ENCODE measurements around the gene TAOK3. TPM values are rescaled to one million over a fixed set of nuclear protein-coding genes. Genes with fewer than 3 reads are reported as not detected.
"Not testable (repeated sequence)": the region's sequence is repeated elsewhere in the genome, so short reads cannot be mapped to it uniquely, and the experiment has no call there.

TAOK3 gene
- total RNA-seq, 1 experiment from 2014 or later = 3.5 TPM

DNA sequence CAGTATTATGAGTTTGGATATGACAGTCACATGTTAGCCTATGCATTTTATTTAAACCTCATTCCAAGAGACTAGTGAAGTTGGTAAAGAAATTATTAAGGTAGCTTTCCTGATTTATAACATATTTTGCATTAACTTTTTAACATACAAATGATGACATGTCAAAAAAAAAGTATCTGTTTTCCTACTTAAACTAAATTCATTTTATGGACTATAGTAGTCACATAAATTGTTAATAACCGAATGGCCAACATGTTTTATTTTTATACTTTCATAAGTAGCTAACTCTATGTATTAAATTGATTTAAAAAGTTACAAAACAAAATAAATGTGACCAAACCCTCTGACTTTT, 14.7 kb downstream of the TAOK3 start:
- Histone ChIP-seq H3K4me3 (ENCODE audit: insufficient read depth, low read depth, low read length) (no peak overlapping the region), H3K36me3 (replicated peaks; ENCODE audit: control insufficient read depth, insufficient read depth, low read length) (no peaks in the 10 kb centered on the region), H3K27me3 (ENCODE audit: control insufficient read depth, insufficient read depth, low read length) (no peaks in the 10 kb centered on the region)
- no peak for DNase-seq

DNA sequence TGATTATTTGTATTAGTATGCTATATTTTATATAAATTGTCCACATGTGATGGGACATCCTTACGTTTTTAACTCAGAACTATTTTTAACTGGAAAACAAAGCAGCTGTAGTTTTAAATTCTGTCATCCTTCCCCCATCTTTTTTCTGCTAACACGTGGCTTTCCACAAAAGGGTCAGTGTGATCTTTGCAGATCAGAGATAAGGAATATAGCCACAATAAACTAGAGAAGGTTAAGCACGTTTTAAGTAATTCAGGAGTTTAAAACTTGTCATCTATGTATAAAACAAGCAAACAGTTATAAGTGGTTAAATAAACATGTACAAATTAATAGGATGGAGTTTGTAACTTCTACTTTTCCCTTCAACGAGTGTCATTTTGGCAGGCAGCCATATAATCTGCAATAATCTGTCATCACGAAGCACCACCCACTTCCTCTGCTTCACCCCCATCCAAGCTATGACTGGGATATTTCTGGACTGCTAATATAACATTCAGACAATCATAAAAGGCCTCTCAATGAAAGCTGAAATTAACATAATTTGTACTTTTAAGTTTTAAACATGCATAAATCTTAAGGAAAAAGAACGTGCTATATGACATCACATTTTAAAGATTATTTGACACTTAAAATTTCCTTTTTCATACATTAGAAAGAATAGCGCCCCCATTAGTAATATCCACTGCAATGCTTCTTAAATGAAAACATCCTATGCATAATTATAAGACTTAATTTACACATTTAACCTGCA, 15.3 kb downstream of the TAOK3 start:
- Histone ChIP-seq H3K4me3 (ENCODE audit: insufficient read depth, low read depth, low read length) (no peak overlapping the region), H3K27me3 (ENCODE audit: control insufficient read depth, insufficient read depth, low read length) (no peaks in the 10 kb centered on the region), H3K36me3 (replicated peaks; ENCODE audit: control insufficient read depth, insufficient read depth, low read length) (no peaks in the 10 kb centered on the region)
- no peak for DNase-seq

DNA sequence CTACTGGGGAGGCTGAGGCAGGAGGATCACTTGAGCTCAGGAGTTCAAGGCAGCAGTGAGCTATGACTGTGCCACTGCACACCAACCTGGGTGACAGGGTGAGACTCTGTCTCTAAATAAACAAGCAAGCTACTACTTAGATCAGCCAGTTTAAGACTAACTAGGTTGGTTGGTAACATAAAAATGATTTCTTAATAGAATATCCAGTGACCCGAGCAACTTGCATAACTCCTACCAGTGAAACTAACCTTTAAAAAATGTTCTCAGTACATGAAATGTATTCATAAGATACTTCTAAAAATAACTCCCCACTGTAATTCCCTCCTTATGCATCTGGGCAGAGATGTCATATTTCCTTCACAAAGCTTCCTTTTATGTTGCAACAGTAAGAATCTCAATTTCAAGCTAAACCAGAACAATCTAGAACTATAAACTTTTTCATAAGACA, 15.9 kb downstream of the TAOK3 start:
- H3K27me3 ChIP-seq (ENCODE audit: control insufficient read depth, insufficient read depth, low read length) = no peaks in the 10 kb centered on the region
- no peak overlapping the region for H3K4me3 ChIP-seq (ENCODE audit: insufficient read depth, low read depth, low read length)
- H3K36me3 ChIP-seq (replicated peaks; ENCODE audit: control insufficient read depth, insufficient read depth, low read length) = no peaks in the 10 kb centered on the region
- no peak for DNase-seq

DNA sequence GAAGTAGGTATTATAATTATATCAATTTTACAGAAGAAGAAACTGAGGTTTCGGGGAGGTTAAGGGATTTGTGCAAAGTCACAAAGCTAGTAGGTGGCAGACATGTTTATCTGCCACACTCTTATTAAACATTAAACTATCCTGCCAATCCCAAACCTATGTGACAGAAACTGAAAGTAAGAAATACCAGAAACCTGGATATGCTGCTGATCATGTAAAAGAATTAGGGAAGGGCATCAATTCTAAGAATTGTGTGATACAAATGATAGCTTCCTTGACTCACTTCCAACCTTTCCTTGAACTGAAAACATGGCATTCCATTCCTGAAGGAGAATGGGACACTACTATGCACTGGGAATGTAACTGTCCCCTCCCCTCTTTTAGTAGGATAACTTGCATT, 16.9 kb downstream of the TAOK3 start:
- Histone ChIP-seq H3K4me3 (ENCODE audit: insufficient read depth, low read depth, low read length) (no peak overlapping the region), H3K27me3 (ENCODE audit: control insufficient read depth, insufficient read depth, low read length) (no peaks in the 10 kb centered on the region), H3K36me3 (replicated peaks; ENCODE audit: control insufficient read depth, insufficient read depth, low read length) (no peaks in the 10 kb centered on the region)
- DNase-seq = no peak

DNA sequence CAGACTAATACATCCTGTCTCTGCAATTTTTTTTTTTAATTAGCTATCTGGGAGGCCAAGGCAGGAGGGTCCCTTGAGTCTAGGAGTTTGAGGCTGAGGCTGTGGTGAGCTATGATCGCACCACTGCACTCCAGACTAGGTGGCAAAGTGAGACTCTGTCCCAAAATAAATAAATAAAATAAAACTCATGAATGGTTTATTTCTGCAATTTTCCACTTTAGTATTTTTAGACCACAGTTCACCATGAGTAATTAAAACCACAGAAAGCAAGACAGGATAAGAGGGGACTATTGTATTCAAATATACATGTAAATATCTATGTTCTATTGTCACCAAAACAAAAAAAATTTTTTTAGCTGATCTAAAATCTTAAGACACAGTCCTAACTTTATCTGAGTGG, 17.8 kb downstream of the TAOK3 start:
- DNase-seq = no peak
- Histone ChIP-seq H3K27me3 (ENCODE audit: control insufficient read depth, insufficient read depth, low read length) (no peaks in the 10 kb centered on the region), H3K36me3 (replicated peaks; ENCODE audit: control insufficient read depth, insufficient read depth, low read length) (no peaks in the 10 kb centered on the region), H3K4me3 (ENCODE audit: insufficient read depth, low read depth, low read length) (no peak overlapping the region)

DNA sequence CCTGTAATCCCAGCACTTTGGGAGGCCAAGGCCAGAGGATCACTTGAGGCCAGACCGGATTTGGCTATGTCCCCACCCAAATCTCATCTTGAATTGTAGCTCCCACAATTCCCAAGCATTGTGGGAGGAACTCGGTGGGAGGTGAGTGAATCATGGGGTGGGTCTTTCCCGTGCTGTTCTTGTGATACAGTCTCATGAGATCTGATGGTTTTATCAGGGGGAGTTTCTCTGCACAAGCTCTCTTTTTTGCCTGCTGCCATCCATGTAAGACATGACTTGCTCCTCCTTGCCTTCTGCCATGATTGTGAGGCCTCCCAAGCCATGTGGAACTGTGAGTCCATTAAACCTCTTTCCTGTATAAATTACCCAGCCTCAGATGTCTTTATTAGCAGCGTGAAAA, 18.2 kb downstream of the TAOK3 start:
- not testable (repeated sequence) for H3K36me3 ChIP-seq (replicated peaks; ENCODE audit: control insufficient read depth, insufficient read depth, low read length); H3K27me3 ChIP-seq (ENCODE audit: control insufficient read depth, insufficient read depth, low read length); DNase-seq; H3K4me3 ChIP-seq (ENCODE audit: insufficient read depth, low read depth, low read length)

DNA sequence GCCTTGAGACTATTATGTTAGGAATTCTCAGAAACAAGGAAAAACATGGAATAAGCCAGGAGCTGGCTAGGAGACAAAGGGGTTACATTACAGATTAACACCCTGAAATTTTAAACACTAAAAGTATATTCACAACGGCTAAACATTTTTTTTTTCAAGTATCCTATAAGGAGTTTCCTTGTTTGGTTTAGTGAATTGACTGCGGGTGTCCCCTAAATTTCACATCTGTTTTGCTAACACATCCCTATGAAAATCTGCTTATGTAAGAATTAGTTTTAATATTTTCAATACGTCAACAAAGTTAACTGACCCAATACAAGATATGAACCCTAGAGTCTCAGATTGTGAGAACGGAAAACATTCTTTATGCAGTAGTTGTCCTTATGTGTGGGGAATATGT, 19.0 kb downstream of the TAOK3 start:
- H3K27me3 ChIP-seq (ENCODE audit: control insufficient read depth, insufficient read depth, low read length) = no peaks in the 10 kb centered on the region
- no peaks in the 10 kb centered on the region for H3K36me3 ChIP-seq (replicated peaks; ENCODE audit: control insufficient read depth, insufficient read depth, low read length)
- DNase-seq = no peak
- no peak overlapping the region for H3K4me3 ChIP-seq (ENCODE audit: insufficient read depth, low read depth, low read length)

DNA sequence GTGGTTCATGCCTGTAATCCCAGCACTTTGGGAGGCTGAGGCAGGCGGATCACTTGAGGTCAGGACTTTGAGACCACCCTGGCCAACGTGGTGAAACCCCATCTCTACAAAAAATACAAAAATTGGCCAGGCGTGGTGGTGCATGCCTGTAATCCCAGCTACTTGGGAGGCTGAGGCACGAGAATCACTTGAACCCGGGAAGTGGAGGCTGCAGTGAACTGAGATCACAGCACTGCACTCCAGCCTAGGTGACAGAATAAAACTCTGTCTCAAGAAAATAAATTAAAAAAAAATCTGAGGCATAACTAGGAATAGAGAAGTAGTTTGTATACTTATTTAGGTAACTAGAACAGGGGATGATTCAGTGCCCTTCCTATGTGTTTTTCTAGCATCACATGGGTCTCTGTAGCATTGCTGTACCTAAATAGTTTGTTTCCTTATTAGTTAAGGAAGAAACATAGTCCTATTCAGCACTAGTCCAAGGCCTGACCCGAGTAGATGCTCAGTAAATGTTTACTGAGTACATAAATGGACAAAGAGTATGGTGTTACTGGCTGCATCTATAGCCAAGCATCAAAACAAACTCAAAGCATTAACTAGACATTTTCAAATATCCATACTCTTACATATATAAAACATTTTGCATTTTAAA, 21.7 kb downstream of the TAOK3 start:
- Histone ChIP-seq H3K36me3 (replicated peaks; ENCODE audit: control insufficient read depth, insufficient read depth, low read length) (no peaks in the 10 kb centered on the region), H3K4me3 (ENCODE audit: insufficient read depth, low read depth, low read length) (no peak overlapping the region), H3K27me3 (ENCODE audit: control insufficient read depth, insufficient read depth, low read length) (no peaks in the 10 kb centered on the region)
- no peak for DNase-seq

DNA sequence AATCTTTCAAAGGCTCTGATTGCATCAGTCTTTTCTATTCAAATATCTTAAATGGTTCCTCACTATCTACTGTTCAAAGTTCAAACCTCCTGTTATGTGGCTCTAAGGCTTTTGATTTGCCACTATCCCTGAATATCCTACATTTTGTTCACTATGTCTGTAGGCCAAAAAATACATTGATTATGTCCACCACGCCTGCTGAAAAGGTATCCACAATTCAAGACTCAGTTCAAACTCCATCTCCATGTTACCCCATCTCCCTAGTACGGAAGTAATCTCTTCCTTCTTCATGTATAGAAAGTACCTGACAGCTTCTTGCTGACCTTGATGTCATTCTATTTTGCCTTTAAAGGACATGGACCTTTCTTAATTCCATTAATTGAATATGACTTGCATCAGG, 24.8 kb downstream of the TAOK3 start:
- no peak overlapping the region for H3K4me3 ChIP-seq (ENCODE audit: insufficient read depth, low read depth, low read length)
- DNase-seq = no peak
- H3K36me3 ChIP-seq (replicated peaks; ENCODE audit: control insufficient read depth, insufficient read depth, low read length) = no peaks in the 10 kb centered on the region

DNA sequence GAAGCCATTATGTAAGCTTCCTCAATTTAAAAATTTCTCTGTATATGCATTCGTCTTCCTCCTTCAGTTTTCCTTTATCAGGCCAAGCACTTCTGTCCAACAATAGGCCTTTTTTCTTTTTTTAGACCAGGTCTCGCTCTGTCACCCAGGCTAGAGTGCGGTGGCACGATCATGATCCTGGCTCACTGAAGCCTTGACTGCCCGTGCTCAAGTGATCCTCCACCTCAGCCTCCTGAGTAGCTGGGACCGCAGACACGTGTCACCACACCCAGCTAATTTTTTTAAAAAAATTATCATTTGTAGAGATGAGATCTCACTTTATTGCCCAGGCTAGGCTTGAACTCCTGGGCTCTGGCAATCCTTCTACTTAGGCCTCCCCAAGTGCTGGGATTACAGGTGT, 25.8 kb downstream of the TAOK3 start:
- H3K36me3 ChIP-seq (replicated peaks; ENCODE audit: control insufficient read depth, insufficient read depth, low read length) = no peaks in the 10 kb centered on the region
- no peaks in the 10 kb centered on the region for H3K27me3 ChIP-seq (ENCODE audit: control insufficient read depth, insufficient read depth, low read length)
- no peak overlapping the region for H3K4me3 ChIP-seq (ENCODE audit: insufficient read depth, low read depth, low read length)
- no peak for DNase-seq

More for the DNA sequence above, 24.8 kb downstream of the TAOK3 start:
- H3K27me3 ChIP-seq (ENCODE audit: control insufficient read depth, insufficient read depth, low read length) = no peaks in the 10 kb centered on the region

DNA sequence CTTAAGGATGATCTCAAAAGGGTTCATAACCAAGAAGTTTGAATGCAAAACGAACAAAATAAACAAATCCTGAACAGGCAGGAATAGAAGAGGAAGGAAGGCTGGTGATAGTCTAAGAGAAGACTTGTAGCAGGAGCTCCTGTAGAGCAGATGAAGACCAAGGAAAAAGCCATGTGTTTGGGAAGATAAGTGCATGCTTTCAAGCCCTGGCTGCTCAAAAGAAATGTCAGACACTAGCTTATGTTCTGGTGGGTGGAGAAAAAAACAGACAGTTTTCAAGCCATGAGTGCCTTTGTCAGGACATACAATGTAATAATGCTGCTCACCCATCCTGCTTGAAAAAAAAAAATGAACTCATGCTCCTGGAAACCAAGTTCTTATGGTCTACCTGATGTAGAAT, 27.4 kb downstream of the TAOK3 start:
- H3K4me3 ChIP-seq (ENCODE audit: insufficient read depth, low read depth, low read length) = no peak overlapping the region
- no peaks in the 10 kb centered on the region for H3K36me3 ChIP-seq (replicated peaks; ENCODE audit: control insufficient read depth, insufficient read depth, low read length)
- H3K27me3 ChIP-seq (ENCODE audit: control insufficient read depth, insufficient read depth, low read length) = no peaks in the 10 kb centered on the region
- DNase-seq = no peak

DNA sequence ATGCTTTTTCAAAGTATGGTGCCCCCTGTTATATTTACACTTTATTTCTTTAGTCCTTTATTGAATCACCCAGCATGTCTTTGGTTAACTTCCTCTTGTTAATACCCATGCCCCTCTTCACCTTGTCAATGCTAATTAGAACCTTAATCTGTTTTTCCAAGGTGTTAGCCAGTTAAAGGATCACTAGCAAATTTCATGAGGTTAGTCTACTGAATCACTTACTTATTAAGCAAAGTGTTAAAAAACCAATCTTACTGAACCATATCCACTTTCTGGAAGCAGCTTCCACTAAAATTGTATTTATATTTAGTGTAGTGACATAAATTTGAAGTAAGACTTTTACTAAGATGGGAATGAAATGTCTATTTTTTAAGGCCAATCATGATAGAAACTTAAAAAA, 27.9 kb downstream of the TAOK3 start:
- H3K27me3 ChIP-seq (ENCODE audit: control insufficient read depth, insufficient read depth, low read length) = no peaks in the 10 kb centered on the region
- DNase-seq = no peak
- H3K4me3 ChIP-seq (ENCODE audit: insufficient read depth, low read depth, low read length) = no peak overlapping the region
- no peaks in the 10 kb centered on the region for H3K36me3 ChIP-seq (replicated peaks; ENCODE audit: control insufficient read depth, insufficient read depth, low read length)

DNA sequence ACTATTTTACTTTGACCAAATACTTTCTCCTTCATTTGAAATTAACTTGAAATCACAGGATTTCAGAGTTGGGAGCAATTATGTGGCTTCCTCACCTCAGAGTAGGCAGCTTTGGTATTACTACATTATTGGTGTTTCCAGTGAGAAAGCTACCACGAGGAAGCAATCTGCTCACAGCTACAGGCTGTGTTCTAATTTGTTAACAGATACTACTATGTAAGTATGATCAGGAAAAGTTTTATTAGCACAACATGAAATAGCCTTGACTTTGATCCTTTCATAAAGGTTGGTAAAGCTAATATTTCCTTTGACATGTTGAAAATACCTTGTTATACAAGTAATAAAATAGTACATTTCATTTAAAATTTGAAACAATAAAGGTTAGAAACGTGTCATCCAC, 30.6 kb downstream of the TAOK3 start:
- Histone ChIP-seq H3K4me3 (ENCODE audit: insufficient read depth, low read depth, low read length) (no peak overlapping the region), H3K27me3 (ENCODE audit: control insufficient read depth, insufficient read depth, low read length) (no peaks in the 10 kb centered on the region)
- DNase-seq = no peak

DNA sequence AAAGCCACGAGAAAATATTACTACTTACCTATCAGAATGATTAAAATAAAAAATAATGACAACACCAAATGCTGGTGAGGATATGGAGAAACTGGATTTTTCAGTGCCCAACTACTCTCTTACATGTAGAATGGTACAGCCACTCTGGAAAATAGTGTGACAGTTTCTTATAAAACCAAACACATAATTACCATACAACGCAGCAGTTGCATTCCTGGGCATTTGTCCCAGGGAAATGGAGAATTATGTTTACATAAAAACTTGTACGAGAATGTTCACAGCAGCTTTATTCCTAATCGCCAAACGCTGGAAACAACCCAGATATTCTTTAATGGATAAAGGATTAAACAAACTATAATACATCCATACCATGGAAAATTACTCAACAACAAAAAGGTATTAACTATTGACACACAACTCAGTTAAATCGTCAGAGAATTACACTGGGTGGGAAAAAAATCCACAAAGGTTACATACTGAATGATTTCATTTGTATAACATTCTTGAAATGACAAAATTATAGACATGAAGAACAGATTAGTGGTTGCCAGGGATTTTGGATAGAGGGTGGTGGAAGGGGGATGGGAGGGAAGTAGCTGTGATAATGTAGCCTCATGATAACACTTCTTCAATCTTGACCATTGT, 35.4 kb downstream of the TAOK3 start:
- H3K36me3 ChIP-seq (replicated peaks; ENCODE audit: control insufficient read depth, insufficient read depth, low read length) = no peaks in the 10 kb centered on the region
- H3K27me3 ChIP-seq (ENCODE audit: control insufficient read depth, insufficient read depth, low read length) = no peaks in the 10 kb centered on the region
- no peak for DNase-seq
- H3K4me3 ChIP-seq (ENCODE audit: insufficient read depth, low read depth, low read length) = no peak overlapping the region

More for the DNA sequence above, 30.6 kb downstream of the TAOK3 start:
- no peaks in the 10 kb centered on the region for H3K36me3 ChIP-seq (replicated peaks; ENCODE audit: control insufficient read depth, insufficient read depth, low read length)

DNA sequence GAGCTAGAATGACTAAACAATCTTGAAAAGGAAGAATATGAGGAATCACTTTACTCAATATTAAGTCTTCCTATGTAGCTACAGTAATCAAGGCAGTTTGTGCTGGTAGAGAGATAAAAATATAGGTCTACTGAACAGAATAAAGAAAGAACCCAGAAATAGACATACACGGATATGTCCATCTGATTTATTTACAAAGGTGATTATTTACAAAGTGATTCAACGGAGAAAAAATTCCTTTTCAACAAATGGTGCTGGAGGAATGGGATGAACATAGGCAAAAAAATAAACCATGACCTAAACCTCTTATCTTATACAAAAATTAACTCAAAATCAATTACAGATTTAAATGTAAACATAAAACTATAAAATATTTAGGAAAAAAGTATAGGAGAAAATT, 36.6 kb downstream of the TAOK3 start:
- Histone ChIP-seq H3K27me3 (ENCODE audit: control insufficient read depth, insufficient read depth, low read length) (no peaks in the 10 kb centered on the region), H3K36me3 (replicated peaks; ENCODE audit: control insufficient read depth, insufficient read depth, low read length) (no peaks in the 10 kb centered on the region), H3K4me3 (ENCODE audit: insufficient read depth, low read depth, low read length) (no peak overlapping the region)
- DNase-seq = no peak
